Osteoblast (primary cell): ENCODE data around the gene RRAS. TPM values are rescaled to one million over a fixed set of nuclear protein-coding genes. Genes with fewer than 3 reads are reported as not detected.

Source experiments
- DNase-seq: peaks from one replicate; pipeline ENCODE4 v3.0.0; 2011; ENCODE audit warnings: low spot score, mixed read lengths; ENCODE audit not compliant: insufficient read length; ENCODE audit errors: missing footprints
- H2AFZ ChIP-seq: 2 replicates; pipeline ENCODE4 v1.6.0; 2011; ENCODE audit warnings: mild to moderate bottlenecking, low read length
- H3K27ac ChIP-seq: 2 replicates; pipeline ENCODE4 v1.5.1; 2011; ENCODE audit warnings: mild to moderate bottlenecking, low read depth, low read length, moderate library complexity
- H3K27me3 ChIP-seq: 2 replicates; pipeline ENCODE4 v1.6.0; 2012; ENCODE audit warnings: mild to moderate bottlenecking, control low read depth, inconsistent platforms, low read length, moderate library complexity; ENCODE audit not compliant: insufficient read depth
- H3K36me3 ChIP-seq: 2 replicates; pipeline ENCODE4 v1.5.1; 2011; ENCODE audit warnings: mild to moderate bottlenecking, low read length, control low read depth, moderate library complexity; ENCODE audit not compliant: insufficient read depth
- H3K4me1 ChIP-seq: 2 replicates; pipeline ENCODE4 v1.5.1; 2011; ENCODE audit warnings: mild to moderate bottlenecking, low read length, control low read depth, moderate library complexity; ENCODE audit not compliant: insufficient read depth
- H3K4me2 ChIP-seq: 2 replicates; pipeline ENCODE4 v1.6.0; 2011; ENCODE audit warnings: mild to moderate bottlenecking, low read length; ENCODE audit not compliant: insufficient read depth
- H3K4me3 ChIP-seq: fragments of 200-600 bp; sonication (generic); 3 replicates; pipeline ENCODE4 v1.5.1; 2012; ENCODE audit warnings: mild to moderate bottlenecking, low read length, inconsistent platforms; ENCODE audit not compliant: insufficient read depth
- H3K79me2 ChIP-seq: 2 replicates; pipeline ENCODE4 v1.6.0; 2012; ENCODE audit warnings: mild to moderate bottlenecking, low read length, control low read depth, inconsistent platforms; ENCODE audit not compliant: insufficient read depth
- H3K9me3 ChIP-seq: 2 replicates; pipeline ENCODE4 v1.5.1; 2011; ENCODE audit warnings: low read depth, low read length, control low read depth
- H4K20me1 ChIP-seq: 2 replicates; pipeline ENCODE4 v1.6.0; 2012; ENCODE audit warnings: mild to moderate bottlenecking, low read length, control low read depth; ENCODE audit not compliant: insufficient read depth
- total RNA-seq: library from RNA; depleted of rRNA; stranded (reverse); fragments of >200 nt; gene quantifications from 2 replicates; pipeline ENCODE4 v1.2.3, GENCODE V29; 2012
- TF ChIP-seq, protein P1 (sequence below): IDR thresholded peaks from 2 replicates; pipeline ENCODE4 v1.5.1; 2011; ENCODE audit warnings: mild to moderate bottlenecking, low read depth, low read length, moderate library complexity; ENCODE audit errors: extremely low read depth

Gene RRAS
- total RNA-seq, 1 donor = 31.8 TPM

- TF ChIP-seq, protein P1, sequence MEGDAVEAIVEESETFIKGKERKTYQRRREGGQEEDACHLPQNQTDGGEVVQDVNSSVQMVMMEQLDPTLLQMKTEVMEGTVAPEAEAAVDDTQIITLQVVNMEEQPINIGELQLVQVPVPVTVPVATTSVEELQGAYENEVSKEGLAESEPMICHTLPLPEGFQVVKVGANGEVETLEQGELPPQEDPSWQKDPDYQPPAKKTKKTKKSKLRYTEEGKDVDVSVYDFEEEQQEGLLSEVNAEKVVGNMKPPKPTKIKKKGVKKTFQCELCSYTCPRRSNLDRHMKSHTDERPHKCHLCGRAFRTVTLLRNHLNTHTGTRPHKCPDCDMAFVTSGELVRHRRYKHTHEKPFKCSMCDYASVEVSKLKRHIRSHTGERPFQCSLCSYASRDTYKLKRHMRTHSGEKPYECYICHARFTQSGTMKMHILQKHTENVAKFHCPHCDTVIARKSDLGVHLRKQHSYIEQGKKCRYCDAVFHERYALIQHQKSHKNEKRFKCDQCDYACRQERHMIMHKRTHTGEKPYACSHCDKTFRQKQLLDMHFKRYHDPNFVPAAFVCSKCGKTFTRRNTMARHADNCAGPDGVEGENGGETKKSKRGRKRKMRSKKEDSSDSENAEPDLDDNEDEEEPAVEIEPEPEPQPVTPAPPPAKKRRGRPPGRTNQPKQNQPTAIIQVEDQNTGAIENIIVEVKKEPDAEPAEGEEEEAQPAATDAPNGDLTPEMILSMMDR = no peak
- no peak overlapping the region for H3K27ac ChIP-seq
- H3K36me3 ChIP-seq = peaks cover 31% of the 10 kb centered on the region
- no peak overlapping the region for H2AFZ ChIP-seq
- DNase-seq = peak; percentile 91
- no peaks in the 10 kb centered on the region for H3K9me3 ChIP-seq
- peaks cover 20% of the 10 kb centered on the region for H3K4me1 ChIP-seq
- H3K4me2 ChIP-seq = no peak overlapping the region
- H3K79me2 ChIP-seq = peaks cover 4% of the 10 kb centered on the region
- H3K27me3 ChIP-seq = no peaks in the 10 kb centered on the region
- H3K4me3 ChIP-seq = no peak overlapping the region
- peaks cover 3% of the 10 kb centered on the region for H4K20me1 ChIP-seq
Measured at GRCh38 chr19:49687566-49688316, 47.8 kb upstream of the RRAS start.

- DNase-seq = peak; percentile 44
- peaks cover 4% of the 10 kb centered on the region for H3K79me2 ChIP-seq
- peaks cover 24% of the 10 kb centered on the region for H3K4me1 ChIP-seq
- H3K9me3 ChIP-seq = no peaks in the 10 kb centered on the region
- TF ChIP-seq, protein P1 = no peak
- no peaks in the 10 kb centered on the region for H3K27me3 ChIP-seq
- no peak overlapping the region for H3K27ac ChIP-seq
- no peak overlapping the region for H3K4me2 ChIP-seq
- H3K4me3 ChIP-seq = no peak overlapping the region
- H4K20me1 ChIP-seq = peaks cover 8% of the 10 kb centered on the region
- peaks cover 36% of the 10 kb centered on the region for H3K36me3 ChIP-seq
- no peak overlapping the region for H2AFZ ChIP-seq
Measured at GRCh38 chr19:49687150-49687549, 47.2 kb upstream of the RRAS start.

- H3K4me2 ChIP-seq = no peak overlapping the region
- H3K36me3 ChIP-seq = peaks cover 42% of the 10 kb centered on the region
- TF ChIP-seq, protein P1 = no peak
Measured at GRCh38 chr19:49686503-49687088, 46.7 kb upstream of the RRAS start.

GRCh38 chr19:49685845-49686332 is 45.9 kb upstream of the RRAS start:
- H2AFZ ChIP-seq = no peak overlapping the region
- no peaks in the 10 kb centered on the region for H3K27me3 ChIP-seq
- H3K4me1 ChIP-seq = peaks cover 20% of the 10 kb centered on the region
- peaks cover 42% of the 10 kb centered on the region for H3K36me3 ChIP-seq
- peaks cover 13% of the 10 kb centered on the region for H3K79me2 ChIP-seq
- H3K9me3 ChIP-seq = no peaks in the 10 kb centered on the region
- H3K4me3 ChIP-seq = no peak overlapping the region
- TF ChIP-seq, protein P1 = no peak
- H4K20me1 ChIP-seq = peaks cover 18% of the 10 kb centered on the region
- H3K27ac ChIP-seq = no peak overlapping the region
- no peak overlapping the region for H3K4me2 ChIP-seq
- peak; percentile 85 for DNase-seq

More at GRCh38 chr19:49686503-49687088, 46.7 kb upstream of the RRAS start:
- Histone ChIP-seq H3K4me3 (no peak overlapping the region), H3K79me2 (peaks cover 8% of the 10 kb centered on the region), H3K4me1 (peaks cover 26% of the 10 kb centered on the region), H4K20me1 (peaks cover 13% of the 10 kb centered on the region), H3K27ac (no peak overlapping the region), H3K9me3 (no peaks in the 10 kb centered on the region), H3K27me3 (no peaks in the 10 kb centered on the region), H2AFZ (no peak overlapping the region)
- DNase-seq = peak; percentile 85
